T-helper 2 cell treated with Interferon-gamma antibody and Interleukin-4, amounts not matched to agents 100 ng/mL and 5 ng/mL, for 36 hours (primary cell): ENCODE data around the gene TBC1D1. TPM values are rescaled to one million over a fixed set of nuclear protein-coding genes. Genes with fewer than 3 reads are reported as not detected.

Source experiments
- intact Hi-C: fragments of 100-400 bp; cut with micrococcal nuclease; formaldehyde crosslinking; loops from one replicate; pipeline ENCODE4 v1.15.1; 2023
- total RNA-seq: library from RNA; stranded (reverse); gene quantifications from 2 replicates; pipeline ENCODE4 v1.2.3, GENCODE V29; 2022

The TBC1D1 gene, protein sequence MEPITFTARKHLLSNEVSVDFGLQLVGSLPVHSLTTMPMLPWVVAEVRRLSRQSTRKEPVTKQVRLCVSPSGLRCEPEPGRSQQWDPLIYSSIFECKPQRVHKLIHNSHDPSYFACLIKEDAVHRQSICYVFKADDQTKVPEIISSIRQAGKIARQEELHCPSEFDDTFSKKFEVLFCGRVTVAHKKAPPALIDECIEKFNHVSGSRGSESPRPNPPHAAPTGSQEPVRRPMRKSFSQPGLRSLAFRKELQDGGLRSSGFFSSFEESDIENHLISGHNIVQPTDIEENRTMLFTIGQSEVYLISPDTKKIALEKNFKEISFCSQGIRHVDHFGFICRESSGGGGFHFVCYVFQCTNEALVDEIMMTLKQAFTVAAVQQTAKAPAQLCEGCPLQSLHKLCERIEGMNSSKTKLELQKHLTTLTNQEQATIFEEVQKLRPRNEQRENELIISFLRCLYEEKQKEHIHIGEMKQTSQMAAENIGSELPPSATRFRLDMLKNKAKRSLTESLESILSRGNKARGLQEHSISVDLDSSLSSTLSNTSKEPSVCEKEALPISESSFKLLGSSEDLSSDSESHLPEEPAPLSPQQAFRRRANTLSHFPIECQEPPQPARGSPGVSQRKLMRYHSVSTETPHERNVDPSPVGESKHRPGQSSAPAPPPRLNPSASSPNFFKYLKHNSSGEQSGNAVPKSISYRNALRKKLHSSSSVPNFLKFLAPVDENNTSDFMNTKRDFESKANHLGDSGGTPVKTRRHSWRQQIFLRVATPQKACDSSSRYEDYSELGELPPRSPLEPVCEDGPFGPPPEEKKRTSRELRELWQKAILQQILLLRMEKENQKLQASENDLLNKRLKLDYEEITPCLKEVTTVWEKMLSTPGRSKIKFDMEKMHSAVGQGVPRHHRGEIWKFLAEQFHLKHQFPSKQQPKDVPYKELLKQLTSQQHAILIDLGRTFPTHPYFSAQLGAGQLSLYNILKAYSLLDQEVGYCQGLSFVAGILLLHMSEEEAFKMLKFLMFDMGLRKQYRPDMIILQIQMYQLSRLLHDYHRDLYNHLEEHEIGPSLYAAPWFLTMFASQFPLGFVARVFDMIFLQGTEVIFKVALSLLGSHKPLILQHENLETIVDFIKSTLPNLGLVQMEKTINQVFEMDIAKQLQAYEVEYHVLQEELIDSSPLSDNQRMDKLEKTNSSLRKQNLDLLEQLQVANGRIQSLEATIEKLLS (N-terminal part only)
- 53.6 and 65.3 TPM in 2 replicates for total RNA-seq

DNA sequence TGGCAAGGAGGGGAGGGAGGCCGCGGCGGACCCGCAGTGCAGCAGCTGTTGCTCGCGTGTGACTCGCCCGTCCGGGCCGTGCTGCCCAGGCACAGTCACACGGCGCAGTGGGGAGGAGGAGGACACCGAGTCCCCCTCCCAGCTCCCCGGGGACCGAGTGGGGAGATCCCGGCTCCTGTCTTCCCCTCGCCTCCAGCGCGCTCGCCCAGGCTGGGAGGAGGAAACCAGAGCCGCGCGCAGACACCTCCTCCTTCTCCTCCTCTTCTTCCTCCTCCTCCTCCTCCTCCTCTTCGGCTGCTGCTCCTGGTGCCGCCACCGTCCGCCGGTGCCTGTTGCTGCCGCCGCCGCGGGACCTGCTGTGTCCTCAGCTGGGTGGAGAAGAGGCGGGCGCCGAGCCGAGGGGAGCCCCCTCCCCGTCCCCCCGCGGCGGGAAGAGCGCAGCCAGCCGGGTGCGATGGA lies at the start of gene TBC1D1:
TSS of gene TBC1D1 (plus strand) at position 284 of the 459 bp plus-strand sequence. CDS start 11,012 bp downstream, outside the sequence.
- intact Hi-C loops, result loop anchor here (1.0 to 10.0 kb wide), 6 partner anchors 38 to 424 kb away; partner anchors contain the start of genes PGM2 and RELL1

DNA sequence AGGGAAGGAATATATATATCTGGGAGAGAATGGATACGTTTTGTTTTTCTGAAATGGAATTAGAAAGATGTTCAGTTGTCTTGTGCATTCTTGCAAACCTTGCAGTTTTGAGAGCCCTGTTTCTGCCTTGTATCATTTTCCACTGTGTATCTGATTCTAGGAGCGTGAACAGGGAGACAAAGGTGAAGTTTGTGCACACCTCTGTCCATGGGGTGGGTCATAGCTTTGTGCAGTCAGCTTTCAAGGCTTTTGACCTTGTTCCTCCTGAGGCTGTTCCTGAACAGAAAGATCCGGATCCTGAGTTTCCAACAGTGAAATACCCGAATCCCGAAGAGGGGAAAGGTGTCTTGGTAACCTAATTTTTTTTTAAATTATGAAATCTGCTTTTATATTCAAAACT lies 46.7 kb upstream of the TBC1D1 start:
- intact Hi-C loops, result no loop called here

DNA sequence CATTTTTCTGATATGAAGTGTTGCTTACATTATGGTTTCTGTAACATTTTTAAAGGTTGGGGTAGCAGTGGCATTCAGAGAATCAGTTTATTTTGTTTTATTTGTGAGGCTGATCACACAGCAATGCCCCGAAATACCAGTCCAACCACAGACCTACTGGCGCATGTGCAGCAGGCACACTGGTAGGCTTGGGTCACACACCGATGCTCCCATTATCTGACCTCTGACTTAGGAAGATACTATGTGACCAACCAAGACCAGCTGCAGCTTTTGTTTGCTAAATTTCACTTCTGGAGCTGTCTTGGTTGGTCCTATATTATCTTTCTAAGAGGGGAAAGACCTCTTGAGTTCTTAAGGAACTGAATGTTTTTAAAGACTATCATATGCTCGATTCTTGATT lies 45.7 kb upstream of the TBC1D1 start:
- intact Hi-C loops, result no loop called here

DNA sequence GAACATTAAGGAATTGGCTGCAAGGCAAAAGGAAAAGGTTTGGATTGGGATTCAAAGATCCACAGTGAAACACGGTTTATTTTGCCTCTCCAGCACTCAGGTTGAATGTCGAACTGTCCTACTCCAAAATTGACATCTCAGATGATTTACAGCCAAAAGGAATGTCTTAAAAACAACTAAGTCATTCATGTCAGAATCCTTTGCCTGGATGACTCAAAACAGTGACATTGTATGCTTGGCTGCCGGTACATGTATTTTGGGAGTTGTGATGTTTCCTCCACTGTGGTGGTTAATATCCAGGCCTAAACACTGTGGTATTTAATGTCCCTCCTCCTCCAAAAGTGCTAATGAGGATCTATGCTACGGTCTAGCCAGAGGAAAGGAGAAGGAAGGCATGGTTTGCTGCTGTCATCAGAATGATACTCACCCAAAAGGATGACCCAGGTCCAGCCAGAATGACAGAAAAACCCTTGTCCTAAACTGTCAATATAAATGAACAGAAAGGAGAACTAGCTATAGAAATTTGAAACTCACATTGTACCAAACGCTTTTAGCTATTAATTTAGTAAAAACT lies 43.5 kb upstream of the TBC1D1 start:
- intact Hi-C loops, result no loop called here

DNA sequence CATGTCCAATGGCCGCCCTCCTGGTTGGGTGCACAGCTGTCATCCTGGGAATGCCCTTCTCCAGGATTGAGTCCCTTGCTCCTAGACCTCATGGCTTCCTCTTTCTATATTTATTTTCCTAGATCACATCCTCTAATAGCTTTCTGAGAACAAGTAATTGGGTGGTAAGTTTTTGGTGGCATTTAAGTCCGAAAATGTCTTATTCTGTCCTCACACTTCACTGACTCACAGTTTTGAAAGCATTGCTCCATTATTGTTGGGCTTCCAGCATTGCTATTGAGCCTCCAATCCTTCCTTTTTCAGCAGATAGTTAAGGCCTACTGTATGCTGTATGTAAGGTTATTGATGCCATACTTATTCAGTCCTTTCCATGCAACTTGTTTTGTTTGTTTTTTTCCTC lies 38.5 kb upstream of the TBC1D1 start:
- intact Hi-C loops, result no loop called here

DNA sequence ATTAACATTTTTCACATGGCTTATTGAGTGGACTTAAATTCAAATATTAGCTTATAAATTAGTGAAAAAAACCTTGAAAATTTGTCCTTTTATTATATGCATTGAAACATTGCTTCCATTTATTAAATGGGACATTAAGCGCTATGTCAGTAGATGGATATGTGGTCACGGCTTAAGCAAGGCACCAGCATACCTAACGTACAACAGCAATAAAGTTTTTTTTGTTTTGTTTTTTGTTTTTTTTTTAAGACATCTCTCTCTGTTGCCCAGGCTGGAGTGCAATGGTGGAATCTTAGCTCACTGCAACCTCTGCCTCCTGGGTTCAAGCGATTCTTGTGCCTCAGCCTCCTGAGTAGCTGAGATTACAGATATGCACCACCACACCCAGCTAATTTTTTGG lies 32.8 kb upstream of the TBC1D1 start:
- intact Hi-C loops, result no loop called here

DNA sequence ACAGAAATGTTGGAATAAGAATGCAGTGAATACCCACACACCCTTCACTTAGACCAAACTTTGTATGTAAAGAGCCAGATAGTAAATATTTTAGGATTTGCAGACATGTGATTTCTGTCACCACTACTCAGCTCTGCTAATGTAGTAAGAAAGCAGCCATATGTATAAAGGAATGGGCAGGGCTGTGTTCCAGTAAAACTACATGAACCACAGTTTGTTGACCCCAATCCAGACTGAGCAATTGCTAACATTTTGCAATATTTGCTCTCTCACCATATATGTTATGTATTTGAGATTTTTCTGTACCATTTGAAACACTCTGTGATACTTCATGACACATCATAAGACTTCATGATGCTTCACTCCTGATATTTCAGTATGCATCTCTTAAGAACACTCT lies 32.0 kb upstream of the TBC1D1 start:
- intact Hi-C loops, result no loop called here

DNA sequence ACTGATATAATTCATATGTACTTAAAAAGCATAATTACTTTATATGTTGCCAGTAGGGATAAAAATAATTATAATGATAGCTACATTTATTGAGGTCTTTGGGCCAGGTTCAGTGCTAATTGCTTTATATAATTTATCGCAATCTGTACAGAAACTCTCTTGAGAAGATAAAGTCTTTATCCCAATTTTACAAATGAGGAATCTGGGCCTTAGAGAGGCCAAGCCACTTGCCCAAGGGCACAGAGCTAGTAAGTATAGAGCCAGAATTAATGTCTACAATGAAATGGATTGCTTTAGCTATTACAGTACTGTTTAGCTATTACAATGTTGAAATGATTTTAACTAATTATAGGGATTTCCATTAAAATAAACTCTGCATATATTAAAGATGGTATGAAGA lies 30.6 kb upstream of the TBC1D1 start:
- intact Hi-C loops, result no loop called here

DNA sequence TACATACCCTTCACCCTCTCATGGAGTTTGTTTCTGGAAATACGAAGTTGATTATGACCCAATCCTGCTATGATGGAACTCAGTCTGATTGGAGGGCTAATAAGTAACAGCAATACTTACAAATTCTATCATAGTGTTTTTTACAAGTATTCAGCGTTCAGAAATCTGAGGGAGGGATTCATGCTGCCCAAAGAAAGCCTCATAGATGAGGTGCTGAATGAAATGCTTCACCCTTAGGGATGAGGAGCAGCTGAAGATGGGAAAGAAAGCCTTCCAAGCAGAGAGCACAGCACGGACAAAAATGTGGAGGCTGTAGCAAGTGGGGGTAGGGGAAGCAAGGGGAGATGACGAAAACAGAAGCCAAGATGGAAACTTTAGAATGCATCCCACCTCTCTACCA lies 27.9 kb upstream of the TBC1D1 start:
- intact Hi-C loops, result no loop called here

DNA sequence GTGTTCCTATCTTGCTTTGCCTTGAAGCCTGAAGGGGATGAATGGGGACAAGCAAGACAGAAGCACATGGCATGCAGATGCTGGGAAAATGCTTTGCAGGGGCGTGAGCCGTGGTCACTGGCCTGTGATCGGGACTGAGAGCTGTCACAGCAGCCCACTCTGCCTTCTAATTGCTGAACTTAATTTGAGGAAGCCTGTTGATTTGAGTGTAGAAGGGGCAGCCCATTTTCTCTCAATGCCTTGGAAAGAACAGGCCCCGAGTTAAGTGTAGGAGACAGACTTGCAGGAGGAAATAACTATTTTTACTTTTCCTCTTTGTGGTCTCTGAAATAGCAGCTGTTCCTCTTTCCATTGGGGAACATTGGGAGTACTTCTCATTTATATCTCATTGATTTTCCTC lies 26.1 kb upstream of the TBC1D1 start:
- intact Hi-C loops, result no loop called here

DNA sequence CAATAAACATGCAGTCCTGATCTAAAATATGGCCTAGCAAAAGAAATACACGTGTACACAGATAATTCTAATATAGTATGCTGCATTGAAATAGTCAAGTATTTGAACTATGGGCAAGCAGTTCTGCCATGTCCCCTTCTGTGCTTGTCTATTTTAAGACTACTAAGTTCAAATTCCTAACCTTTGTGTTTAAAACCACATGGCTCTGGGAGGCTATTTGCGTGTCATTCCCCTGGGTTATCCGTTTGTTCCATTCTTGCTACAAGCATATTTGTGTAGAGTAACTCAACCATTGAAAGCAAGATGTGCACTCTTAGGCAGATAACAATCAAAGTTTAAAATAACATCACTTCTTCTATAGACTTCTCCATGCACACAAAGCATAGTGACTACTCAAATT lies 25.4 kb upstream of the TBC1D1 start:
- intact Hi-C loops, result no loop called here

DNA sequence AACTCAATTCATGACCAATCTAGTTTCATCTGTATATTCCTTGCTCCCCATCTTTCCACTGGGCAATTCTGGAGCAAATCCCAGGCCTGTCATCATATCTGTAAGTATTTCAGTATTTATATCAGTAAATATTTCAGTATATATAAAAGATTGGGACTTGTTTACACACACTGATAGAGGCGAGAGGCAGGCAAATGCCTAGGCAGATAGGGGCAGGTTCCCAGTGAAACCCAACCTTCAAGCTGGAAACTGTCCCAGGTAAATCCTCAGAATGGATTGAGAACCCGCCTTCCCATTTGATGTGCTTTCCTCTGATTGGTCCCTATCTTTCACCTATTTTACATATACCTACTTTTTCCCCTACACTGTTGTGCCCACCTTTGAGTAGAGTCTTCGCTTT lies 23.8 kb upstream of the TBC1D1 start:
- intact Hi-C loops, result no loop called here

DNA sequence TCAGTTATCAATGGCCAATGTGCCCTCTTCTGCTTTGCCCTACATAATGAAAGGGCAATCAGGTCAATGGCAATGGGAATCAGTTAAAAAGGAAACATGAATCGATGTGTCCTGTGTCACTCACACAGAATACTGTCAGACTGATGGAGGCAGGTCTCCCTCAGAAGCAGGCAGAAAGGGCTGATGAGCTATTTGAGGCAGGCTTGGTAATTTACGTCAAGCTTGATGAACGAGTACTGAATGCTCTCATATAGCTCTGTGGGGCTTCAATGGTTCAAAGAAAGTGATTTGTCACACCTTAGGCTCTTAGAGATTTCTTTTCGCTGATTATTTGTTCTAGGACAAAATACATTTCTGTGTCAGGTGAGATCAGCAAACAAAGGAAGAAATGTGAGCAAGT lies 22.6 kb upstream of the TBC1D1 start:
- intact Hi-C loops, result no loop called here

DNA sequence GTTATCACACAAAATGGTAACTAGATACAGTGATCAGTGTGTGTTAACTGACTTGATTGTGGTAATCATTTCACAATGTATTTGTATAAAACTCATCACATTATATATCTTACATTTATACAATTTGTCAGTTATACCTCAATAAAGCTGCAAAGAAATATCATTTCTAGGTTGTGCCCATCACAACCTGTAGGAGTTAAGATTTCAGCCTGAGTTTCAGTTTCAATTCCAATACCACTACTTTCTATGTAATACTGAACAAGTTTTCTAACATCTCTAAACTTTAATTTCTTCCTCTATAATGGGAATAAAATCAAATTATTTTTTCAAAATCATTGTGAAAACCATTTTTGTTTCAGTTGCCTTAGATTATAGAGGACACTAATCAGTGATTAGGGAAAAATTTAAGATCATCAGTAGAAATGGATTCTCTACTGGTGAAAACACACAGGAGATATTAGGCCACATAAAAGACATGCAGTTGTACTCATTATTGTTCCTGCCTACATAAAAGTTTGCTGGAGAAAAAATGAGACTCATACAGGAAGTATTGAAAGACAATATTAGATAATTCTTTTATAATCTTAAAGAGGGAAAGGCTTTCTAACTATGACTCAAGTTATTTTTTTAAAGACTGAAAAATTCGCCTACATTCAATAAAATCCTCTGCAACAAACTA lies 18.4 kb upstream of the TBC1D1 start:
- intact Hi-C loops, result no loop called here

DNA sequence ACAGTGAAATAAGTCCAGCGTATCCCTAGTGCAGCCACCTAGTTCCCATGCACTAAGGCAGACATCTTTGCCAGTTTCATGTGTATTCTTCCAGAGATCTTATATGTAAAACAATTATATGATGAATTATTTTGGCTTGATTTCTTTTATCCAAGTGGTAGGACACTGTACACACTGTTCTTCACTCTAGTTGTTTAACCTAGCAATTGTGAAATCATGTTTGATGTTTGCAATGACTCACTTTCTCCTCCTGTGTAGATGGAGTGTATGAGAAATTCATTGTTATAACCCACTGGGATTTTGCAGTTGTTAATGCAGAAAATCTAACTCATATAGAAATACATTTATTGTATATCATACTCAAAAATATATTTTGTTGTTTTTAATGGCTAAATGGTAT lies 17.5 kb upstream of the TBC1D1 start:
- intact Hi-C loops, result no loop called here

DNA sequence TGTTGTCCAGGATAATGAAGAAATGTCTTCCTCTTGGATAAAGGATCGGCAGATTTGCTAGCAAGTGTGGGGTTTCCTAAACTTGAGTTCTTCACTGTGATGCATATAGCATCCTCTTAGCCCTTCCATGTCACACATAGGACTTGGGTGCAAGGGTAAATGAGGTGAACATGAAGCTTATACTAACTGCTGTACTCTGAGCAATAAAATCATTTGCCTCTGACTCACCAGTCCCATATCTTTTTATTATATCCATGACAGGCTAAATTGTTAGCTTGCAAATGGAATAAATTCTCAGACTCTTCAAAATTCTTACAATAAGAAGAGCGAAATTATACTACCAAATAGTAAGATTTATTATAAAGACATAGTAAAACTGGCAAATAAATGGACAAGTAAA lies 14.7 kb upstream of the TBC1D1 start:
- intact Hi-C loops, result no loop called here

DNA sequence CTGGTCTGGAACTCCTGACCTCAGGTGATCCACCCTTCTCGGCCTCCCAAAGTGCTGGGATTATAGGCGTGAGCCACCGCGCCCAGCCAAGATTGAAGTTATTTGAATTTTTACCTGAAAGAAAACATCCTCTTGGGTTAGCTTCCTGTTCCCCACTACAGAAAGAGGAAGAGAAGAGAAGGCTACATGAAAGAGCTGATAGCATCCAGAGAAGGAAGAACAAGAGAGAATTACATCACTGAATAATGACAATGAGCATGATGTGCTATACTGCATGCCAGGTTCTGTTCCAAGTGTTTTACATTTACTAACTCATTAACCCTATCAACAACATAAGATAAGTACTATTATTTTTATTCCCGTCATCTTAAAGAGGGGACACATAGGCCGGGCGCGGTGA lies 11.5 kb upstream of the TBC1D1 start:
- intact Hi-C loops, result no loop called here

DNA sequence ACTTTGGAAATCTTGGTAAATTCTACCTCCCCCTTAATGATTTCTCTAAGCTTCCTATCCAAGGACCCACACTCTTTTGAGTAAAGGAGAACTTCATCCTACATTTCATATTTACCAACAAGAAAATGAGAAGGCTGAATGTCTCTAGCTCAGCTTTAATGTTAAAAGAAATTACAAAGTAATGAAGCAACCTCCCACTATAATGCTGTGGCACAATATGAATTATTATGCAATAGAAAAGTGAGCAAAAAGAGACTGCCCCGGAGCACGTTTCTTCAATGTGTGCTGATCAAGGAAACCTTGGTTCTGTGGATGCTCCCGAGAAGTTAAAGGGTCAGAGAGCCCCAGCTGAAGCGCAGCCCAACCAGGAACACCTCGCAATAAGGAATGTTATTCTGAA lies 9.1 kb upstream of the TBC1D1 start:
- intact Hi-C loops, result no loop called here

DNA sequence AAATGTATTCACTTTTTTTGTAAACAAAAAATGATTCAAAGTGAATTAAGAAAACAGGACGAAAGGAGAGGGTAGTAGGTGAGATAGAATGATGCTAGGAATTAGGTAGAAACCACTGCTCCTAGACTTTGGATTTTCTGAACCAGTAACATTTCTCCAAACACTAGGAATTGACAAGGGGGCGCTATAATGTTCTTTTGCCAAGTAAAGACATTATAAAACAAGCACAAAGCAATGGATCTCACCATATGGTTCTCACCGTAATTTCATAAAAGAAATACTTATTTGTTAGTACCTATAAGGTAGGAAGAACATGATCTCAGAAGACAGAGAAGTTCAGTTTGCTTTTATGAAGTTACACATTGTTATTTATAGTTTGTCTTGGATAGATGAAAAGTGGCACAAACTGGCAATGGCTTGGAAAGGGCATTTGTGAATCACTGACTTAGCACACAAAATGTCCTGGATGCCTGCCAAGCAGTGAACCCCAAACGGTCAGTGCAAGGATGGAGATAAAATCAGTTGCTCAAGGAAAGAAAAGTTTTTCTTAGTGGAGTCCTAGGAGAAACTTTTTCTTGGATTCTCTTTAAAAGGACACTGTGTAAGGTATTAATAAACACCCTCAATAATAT lies 8.1 kb upstream of the TBC1D1 start:
- intact Hi-C loops, result no loop called here

DNA sequence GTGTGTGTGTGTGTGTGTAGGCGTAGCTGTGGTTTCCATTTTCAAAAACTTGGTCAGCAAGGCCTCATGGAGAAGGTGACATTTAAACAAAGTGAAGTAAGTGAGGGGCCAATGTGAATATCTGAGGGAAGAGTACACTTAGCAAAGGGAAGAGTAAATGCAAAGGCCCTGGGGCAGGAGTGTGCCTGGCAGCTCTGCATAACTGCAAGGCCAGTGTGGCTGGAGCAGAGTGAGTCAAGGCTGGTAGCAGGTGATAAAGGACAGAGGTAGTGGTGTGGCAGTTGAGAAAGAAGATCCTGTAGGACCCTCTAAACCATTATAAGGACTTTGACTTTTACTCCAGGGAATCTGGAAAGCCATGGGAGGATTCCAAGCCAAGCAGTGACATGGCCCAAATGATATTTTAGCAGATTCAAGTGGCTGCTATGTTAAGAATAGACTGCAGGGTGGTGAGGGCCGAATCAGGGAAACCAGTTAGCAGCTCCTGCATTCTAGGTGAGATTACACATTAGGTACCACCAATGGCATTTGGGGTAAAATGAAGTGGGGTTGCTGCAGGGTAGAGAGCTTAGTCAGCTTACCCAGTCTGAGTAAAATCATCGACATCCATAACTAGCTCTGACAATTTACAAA lies 5.9 kb upstream of the TBC1D1 start:
- intact Hi-C loops, result no loop called here
